GM23338 (cell line): ENCODE data around the gene TSACC.

Experiments used
- CREB1 ChIP-seq: fragments of 250-450 bp; sonication (Bioruptor Pico); IDR thresholded peaks from 2 replicates; pipeline ENCODE4 v1.5.0; 2020; ENCODE audit warnings: low read depth, mild to moderate bottlenecking, moderate library complexity
- EZH2 ChIP-seq: fragments of 200-600 bp; sonication (generic); IDR thresholded peaks from one replicate; pipeline ENCODE4 v1.8.0; 2017; ENCODE audit warnings: antibody characterized with exemption, mild to moderate bottlenecking, low read depth; ENCODE audit not compliant: unreplicated experiment
- EZH2phosphoT487 ChIP-seq: fragments of 200-600 bp; sonication (generic); IDR thresholded peaks from one replicate; pipeline ENCODE4 v1.8.1; 2018; ENCODE audit warnings: antibody characterized with exemption; ENCODE audit not compliant: unreplicated experiment
- JUNB ChIP-seq: IDR thresholded peaks from one replicate; pipeline ENCODE4 v1.6.1; 2016; ENCODE audit warnings: antibody characterized with exemption; ENCODE audit not compliant: unreplicated experiment
- NANOG ChIP-seq: IDR thresholded peaks from 2 replicates; pipeline ENCODE4 v1.6.1; 2016; ENCODE audit warnings: antibody characterized with exemption, borderline replicate concordance
- POLR2AphosphoS5 ChIP-seq: IDR thresholded peaks from 2 replicates; pipeline ENCODE4 v1.6.1; 2016; ENCODE audit warnings: antibody characterized with exemption, low read depth
- REST ChIP-seq: IDR thresholded peaks from one replicate; pipeline ENCODE4 v1.6.1; 2018; ENCODE audit warnings: antibody characterized with exemption; ENCODE audit not compliant: unreplicated experiment
- STAT1 ChIP-seq: IDR thresholded peaks from one replicate; pipeline ENCODE4 v1.6.1; 2016; ENCODE audit warnings: antibody characterized with exemption; ENCODE audit not compliant: unreplicated experiment
- ZNF114 ChIP-seq: fragments of 250-450 bp; sonication (Bioruptor Pico); IDR thresholded peaks from 2 replicates; pipeline ENCODE4 v1.5.0; 2020; ENCODE audit warnings: mild to moderate bottlenecking, moderate library complexity
- ZNF331 ChIP-seq: fragments of 250-450 bp; sonication (Bioruptor Pico); IDR thresholded peaks from 2 replicates; pipeline ENCODE4 v1.5.0; 2020; ENCODE audit warnings: low read depth, mild to moderate bottlenecking, moderate library complexity
- TF ChIP-seq, protein P1 (sequence below), 2 experiments: fragments of 200-600 bp in 1 of 2; sonication (generic) in 1 of 2; conservative IDR thresholded peaks; 2 replicates each; pipeline versions ENCODE4 v1.5.1 to v1.6.1; 2016 to 2017; ENCODE audit warnings: antibody characterized with exemption in 2 of 2, low read depth in 2 of 2, mild to moderate bottlenecking in 2 of 2, moderate library complexity in 1 of 2
- TF ChIP-seq, protein P2 (sequence below): IDR thresholded peaks from 2 replicates; pipeline ENCODE4 v1.6.1; 2016; ENCODE audit warnings: antibody characterized with exemption
- TF ChIP-seq, protein P3 (sequence below): fragments of 250-450 bp; sonication (Bioruptor Pico); IDR thresholded peaks from 2 replicates; pipeline ENCODE4 v1.5.0; 2020; ENCODE audit warnings: mild to moderate bottlenecking, moderate library complexity

- TF ChIP-seq, protein P1, sequence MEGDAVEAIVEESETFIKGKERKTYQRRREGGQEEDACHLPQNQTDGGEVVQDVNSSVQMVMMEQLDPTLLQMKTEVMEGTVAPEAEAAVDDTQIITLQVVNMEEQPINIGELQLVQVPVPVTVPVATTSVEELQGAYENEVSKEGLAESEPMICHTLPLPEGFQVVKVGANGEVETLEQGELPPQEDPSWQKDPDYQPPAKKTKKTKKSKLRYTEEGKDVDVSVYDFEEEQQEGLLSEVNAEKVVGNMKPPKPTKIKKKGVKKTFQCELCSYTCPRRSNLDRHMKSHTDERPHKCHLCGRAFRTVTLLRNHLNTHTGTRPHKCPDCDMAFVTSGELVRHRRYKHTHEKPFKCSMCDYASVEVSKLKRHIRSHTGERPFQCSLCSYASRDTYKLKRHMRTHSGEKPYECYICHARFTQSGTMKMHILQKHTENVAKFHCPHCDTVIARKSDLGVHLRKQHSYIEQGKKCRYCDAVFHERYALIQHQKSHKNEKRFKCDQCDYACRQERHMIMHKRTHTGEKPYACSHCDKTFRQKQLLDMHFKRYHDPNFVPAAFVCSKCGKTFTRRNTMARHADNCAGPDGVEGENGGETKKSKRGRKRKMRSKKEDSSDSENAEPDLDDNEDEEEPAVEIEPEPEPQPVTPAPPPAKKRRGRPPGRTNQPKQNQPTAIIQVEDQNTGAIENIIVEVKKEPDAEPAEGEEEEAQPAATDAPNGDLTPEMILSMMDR (conservative IDR thresholded peaks at IDR 0.05; ENCODE audit: low read depth in 2 of 2), result no peak
- no peak for TF ChIP-seq CREB1 (CRISPR knock-in tag)
- no peak for TF ChIP-seq POLR2AphosphoS5
- TF ChIP-seq EZH2phosphoT487, result no peak
- TF ChIP-seq JUNB, result no peak
- TF ChIP-seq REST, result no peak
- TF ChIP-seq EZH2, result peak; percentile 44
- TF ChIP-seq ZNF331 (CRISPR knock-in tag), result no peak
- TF ChIP-seq, protein P2, sequence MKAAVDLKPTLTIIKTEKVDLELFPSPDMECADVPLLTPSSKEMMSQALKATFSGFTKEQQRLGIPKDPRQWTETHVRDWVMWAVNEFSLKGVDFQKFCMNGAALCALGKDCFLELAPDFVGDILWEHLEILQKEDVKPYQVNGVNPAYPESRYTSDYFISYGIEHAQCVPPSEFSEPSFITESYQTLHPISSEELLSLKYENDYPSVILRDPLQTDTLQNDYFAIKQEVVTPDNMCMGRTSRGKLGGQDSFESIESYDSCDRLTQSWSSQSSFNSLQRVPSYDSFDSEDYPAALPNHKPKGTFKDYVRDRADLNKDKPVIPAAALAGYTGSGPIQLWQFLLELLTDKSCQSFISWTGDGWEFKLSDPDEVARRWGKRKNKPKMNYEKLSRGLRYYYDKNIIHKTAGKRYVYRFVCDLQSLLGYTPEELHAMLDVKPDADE, result 0 out of 2 replicates have a peak, but pooled peaks have one; percentile 17
- TF ChIP-seq ZNF114 (CRISPR knock-in tag), result no peak
- TF ChIP-seq STAT1, result no peak
- no peak for TF ChIP-seq NANOG
- TF ChIP-seq, protein P3, sequence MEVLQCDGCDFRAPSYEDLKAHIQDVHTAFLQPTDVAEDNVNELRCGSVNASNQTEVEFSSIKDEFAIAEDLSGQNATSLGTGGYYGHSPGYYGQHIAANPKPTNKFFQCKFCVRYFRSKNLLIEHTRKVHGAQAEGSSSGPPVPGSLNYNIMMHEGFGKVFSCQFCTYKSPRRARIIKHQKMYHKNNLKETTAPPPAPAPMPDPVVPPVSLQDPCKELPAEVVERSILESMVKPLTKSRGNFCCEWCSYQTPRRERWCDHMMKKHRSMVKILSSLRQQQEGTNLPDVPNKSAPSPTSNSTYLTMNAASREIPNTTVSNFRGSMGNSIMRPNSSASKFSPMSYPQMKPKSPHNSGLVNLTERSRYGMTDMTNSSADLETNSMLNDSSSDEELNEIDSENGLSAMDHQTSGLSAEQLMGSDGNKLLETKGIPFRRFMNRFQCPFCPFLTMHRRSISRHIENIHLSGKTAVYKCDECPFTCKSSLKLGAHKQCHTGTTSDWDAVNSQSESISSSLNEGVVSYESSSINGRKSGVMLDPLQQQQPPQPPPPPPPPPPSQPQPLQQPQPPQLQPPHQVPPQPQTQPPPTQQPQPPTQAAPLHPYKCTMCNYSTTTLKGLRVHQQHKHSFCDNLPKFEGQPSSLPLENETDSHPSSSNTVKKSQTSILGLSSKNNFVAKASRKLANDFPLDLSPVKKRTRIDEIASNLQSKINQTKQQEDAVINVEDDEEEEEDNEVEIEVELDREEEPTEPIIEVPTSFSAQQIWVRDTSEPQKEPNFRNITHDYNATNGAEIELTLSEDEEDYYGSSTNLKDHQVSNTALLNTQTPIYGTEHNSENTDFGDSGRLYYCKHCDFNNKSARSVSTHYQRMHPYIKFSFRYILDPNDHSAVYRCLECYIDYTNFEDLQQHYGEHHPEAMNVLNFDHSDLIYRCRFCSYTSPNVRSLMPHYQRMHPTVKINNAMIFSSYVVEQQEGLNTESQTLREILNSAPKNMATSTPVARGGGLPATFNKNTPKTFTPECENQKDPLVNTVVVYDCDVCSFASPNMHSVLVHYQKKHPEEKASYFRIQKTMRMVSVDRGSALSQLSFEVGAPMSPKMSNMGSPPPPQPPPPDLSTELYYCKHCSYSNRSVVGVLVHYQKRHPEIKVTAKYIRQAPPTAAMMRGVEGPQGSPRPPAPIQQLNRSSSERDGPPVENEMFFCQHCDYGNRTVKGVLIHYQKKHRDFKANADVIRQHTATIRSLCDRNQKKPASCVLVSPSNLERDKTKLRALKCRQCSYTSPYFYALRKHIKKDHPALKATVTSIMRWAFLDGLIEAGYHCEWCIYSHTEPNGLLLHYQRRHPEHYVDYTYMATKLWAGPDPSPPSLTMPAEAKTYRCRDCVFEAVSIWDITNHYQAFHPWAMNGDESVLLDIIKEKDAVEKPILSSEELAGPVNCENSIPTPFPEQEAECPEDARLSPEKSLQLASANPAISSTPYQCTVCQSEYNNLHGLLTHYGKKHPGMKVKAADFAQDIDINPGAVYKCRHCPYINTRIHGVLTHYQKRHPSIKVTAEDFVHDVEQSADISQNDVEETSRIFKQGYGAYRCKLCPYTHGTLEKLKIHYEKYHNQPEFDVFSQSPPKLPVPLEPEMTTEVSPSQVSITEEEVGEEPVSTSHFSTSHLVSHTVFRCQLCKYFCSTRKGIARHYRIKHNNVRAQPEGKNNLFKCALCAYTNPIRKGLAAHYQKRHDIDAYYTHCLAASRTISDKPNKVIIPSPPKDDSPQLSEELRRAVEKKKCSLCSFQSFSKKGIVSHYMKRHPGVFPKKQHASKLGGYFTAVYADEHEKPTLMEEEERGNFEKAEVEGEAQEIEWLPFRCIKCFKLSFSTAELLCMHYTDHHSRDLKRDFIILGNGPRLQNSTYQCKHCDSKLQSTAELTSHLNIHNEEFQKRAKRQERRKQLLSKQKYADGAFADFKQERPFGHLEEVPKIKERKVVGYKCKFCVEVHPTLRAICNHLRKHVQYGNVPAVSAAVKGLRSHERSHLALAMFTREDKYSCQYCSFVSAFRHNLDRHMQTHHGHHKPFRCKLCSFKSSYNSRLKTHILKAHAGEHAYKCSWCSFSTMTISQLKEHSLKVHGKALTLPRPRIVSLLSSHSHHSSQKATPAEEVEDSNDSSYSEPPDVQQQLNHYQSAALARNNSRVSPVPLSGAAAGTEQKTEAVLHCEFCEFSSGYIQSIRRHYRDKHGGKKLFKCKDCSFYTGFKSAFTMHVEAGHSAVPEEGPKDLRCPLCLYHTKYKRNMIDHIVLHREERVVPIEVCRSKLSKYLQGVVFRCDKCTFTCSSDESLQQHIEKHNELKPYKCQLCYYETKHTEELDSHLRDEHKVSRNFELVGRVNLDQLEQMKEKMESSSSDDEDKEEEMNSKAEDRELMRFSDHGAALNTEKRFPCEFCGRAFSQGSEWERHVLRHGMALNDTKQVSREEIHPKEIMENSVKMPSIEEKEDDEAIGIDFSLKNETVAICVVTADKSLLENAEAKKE (CRISPR knock-in tag), result no peak
Measured at GRCh38 chr1:156387870-156388173, 49.5 kb downstream of the TSACC start.
